ENCODE data around the gene FHDC1.

Gene FHDC1

DNA sequence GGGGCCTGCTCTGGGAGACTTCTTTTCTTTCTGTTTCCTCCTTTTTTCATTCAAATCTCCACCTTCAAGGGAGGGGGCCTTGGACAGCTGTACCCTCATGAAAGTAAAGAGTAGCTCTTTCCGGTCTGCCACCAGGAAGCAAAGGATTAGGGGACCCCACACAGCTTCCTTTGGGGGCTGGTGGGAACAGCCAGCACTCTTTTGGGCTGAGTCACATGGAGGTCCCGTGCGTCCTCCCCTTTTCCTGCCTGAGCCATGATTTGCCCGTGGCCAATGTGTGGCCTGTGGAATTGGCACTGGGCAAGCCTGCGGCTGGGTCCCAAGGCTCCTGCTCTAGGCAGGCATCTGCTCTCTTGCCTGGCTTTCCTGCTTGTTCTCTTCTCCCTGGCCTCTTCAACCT lies 65.5 kb downstream of the FHDC1 start:
- FAIRE-seq (no peak), DNase-seq (ENCODE audit: insufficient read length) (no peak)
- TF ChIP-seq TAF1 (IDR thresholded peaks at IDR 0.05; ENCODE audit: borderline replicate concordance, low read depth, low read length) (no peak), POLR2A (IDR thresholded peaks at IDR 0.05; ENCODE audit: low read depth, low read length) (no peak), POLR2AphosphoS5 (IDR thresholded peaks at IDR 0.05; ENCODE audit: low read depth, low read length) (no peak)

- TF ChIP-seq TAF1 (IDR thresholded peaks at IDR 0.05; ENCODE audit: borderline replicate concordance, low read depth, low read length) (no peak), POLR2AphosphoS5 (IDR thresholded peaks at IDR 0.05; ENCODE audit: low read depth, low read length) (no peak), POLR2A (IDR thresholded peaks at IDR 0.05; ENCODE audit: low read depth, low read length) (no peak)
- FAIRE-seq (no peak), DNase-seq (ENCODE audit: insufficient read length) (no peak)
Measured at GRCh38 chr4:153002110-153002509, 66.0 kb downstream of the FHDC1 start.

- FAIRE-seq (no peak), DNase-seq (ENCODE audit: insufficient read length) (no peak)
- TF ChIP-seq POLR2A (IDR thresholded peaks at IDR 0.05; ENCODE audit: low read depth, low read length) (no peak), TAF1 (IDR thresholded peaks at IDR 0.05; ENCODE audit: borderline replicate concordance, low read depth, low read length) (no peak), POLR2AphosphoS5 (IDR thresholded peaks at IDR 0.05; ENCODE audit: low read depth, low read length) (no peak)
Measured at GRCh38 chr4:153004081-153004850, 68.1 kb downstream of the FHDC1 start.

DNA sequence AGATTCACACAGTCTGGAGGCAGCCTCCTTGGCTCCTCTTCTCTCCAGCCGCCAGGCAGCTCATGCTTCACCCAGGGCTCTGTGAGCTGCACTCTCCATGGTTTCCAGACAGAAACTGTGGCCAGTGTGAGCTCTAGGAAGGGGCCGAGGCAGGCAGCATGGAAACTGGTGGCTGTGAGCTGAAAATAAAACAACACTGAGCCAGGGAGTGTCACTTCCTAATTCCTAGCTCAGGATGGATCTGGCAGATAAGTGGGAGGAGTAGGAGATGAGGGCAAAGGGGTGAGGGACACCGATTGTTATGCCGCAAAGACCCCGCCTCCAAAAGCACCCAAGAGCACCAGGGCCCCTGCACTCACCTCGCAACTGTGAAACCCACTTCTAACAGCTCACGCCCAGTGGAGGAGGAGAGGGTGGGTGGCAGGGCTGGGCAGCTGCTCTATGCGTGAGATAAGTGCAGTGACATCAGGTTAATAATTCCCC lies 69.8 kb downstream of the FHDC1 start:
- DNase-seq (ENCODE audit: insufficient read length), result no peak
- FAIRE-seq, result no peak
- TF ChIP-seq TAF1 (IDR thresholded peaks at IDR 0.05; ENCODE audit: borderline replicate concordance, low read depth, low read length) (no peak), POLR2A (IDR thresholded peaks at IDR 0.05; ENCODE audit: low read depth, low read length) (no peak), POLR2AphosphoS5 (IDR thresholded peaks at IDR 0.05; ENCODE audit: low read depth, low read length) (no peak)

DNA sequence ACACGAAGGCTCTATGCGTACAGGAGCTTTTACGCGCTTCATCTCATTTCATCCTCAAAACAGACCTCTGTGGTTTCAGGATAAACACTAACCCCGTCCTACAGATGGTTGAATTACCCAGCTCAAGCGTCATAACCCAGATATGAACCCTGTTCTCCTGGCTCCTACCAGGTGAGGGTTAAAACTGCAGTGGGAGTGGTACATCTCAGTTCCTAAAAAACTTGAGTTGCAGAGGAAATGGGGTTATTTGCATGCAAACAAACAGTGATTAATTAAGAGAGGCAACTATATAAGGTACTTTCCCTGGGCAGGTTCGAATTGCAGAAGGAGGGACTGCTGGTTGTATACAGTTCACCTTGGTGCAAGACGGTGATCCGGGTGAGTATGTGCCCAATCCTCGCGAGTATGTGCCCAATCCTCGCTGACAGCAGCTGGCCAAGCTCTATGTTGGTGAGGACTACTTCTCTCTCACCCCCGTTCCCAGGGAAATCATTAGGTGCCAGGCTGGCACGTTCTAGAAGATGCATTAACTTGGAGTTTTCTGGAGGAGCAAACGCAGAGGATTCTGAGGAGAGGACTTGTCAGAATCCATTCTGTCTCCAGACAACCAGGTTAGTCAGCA lies 72.6 kb downstream of the FHDC1 start:
- no peak for TF ChIP-seq TAF1 (IDR thresholded peaks at IDR 0.05; ENCODE audit: borderline replicate concordance, low read depth, low read length)
- TF ChIP-seq POLR2AphosphoS5 (IDR thresholded peaks at IDR 0.05; ENCODE audit: low read depth, low read length), result no peak
- TF ChIP-seq POLR2A (IDR thresholded peaks at IDR 0.05; ENCODE audit: low read depth, low read length), result no peak
- DNase-seq (ENCODE audit: insufficient read length) (no peak), FAIRE-seq (peak; percentile 68)

GRCh38 chr4:153010146-153010545 lies 74.0 kb downstream of the FHDC1 start:
- TF ChIP-seq POLR2A (IDR thresholded peaks at IDR 0.05; ENCODE audit: low read depth, low read length) (no peak), POLR2AphosphoS5 (IDR thresholded peaks at IDR 0.05; ENCODE audit: low read depth, low read length) (no peak), TAF1 (IDR thresholded peaks at IDR 0.05; ENCODE audit: borderline replicate concordance, low read depth, low read length) (no peak)
- DNase-seq (ENCODE audit: insufficient read length) (no peak), FAIRE-seq (no peak)

- TF ChIP-seq POLR2AphosphoS5 (IDR thresholded peaks at IDR 0.05; ENCODE audit: low read depth, low read length) (no peak), TAF1 (IDR thresholded peaks at IDR 0.05; ENCODE audit: borderline replicate concordance, low read depth, low read length) (no peak), POLR2A (IDR thresholded peaks at IDR 0.05; ENCODE audit: low read depth, low read length) (no peak)
- FAIRE-seq (no peak), DNase-seq (ENCODE audit: insufficient read length) (no peak)
Measured at GRCh38 chr4:153013202-153013977, 77.3 kb downstream of the FHDC1 start.

GRCh38 chr4:153014460-153014859 lies 78.3 kb downstream of the FHDC1 start:
- no peak for TF ChIP-seq POLR2A (IDR thresholded peaks at IDR 0.05; ENCODE audit: low read depth, low read length)
- TF ChIP-seq TAF1 (IDR thresholded peaks at IDR 0.05; ENCODE audit: borderline replicate concordance, low read depth, low read length), result no peak
- TF ChIP-seq POLR2AphosphoS5 (IDR thresholded peaks at IDR 0.05; ENCODE audit: low read depth, low read length), result no peak
- DNase-seq (ENCODE audit: insufficient read length), result no peak
- no peak for FAIRE-seq

DNA sequence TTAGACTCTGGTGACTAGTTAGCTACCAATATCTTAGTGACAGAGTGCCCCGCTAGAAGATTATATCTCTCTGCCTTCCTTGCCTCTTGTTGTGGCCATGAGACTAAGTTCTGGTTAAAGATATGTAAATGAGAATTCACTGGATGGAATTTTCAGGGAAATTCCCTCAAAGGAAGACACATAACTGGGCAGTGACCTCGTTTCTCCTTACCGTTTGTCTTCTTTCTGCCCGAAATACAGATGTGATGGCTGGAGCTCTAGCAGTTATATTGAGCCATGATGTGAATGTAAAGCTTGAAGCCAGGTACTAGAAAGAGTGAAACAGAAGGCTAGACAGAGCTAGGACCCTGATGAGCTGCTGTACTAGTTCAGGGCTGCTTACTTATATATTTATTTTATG lies 80.5 kb downstream of the FHDC1 start:
- DNase-seq (ENCODE audit: insufficient read length), result no peak
- FAIRE-seq, result no peak
- TF ChIP-seq POLR2A (IDR thresholded peaks at IDR 0.05; ENCODE audit: low read depth, low read length) (no peak), TAF1 (IDR thresholded peaks at IDR 0.05; ENCODE audit: borderline replicate concordance, low read depth, low read length) (no peak), POLR2AphosphoS5 (IDR thresholded peaks at IDR 0.05; ENCODE audit: low read depth, low read length) (no peak)

- DNase-seq (ENCODE audit: insufficient read length) (no peak), FAIRE-seq (no peak)
- TF ChIP-seq POLR2A (IDR thresholded peaks at IDR 0.05; ENCODE audit: low read depth, low read length) (no peak), POLR2AphosphoS5 (IDR thresholded peaks at IDR 0.05; ENCODE audit: low read depth, low read length) (no peak), TAF1 (IDR thresholded peaks at IDR 0.05; ENCODE audit: borderline replicate concordance, low read depth, low read length) (no peak)
Measured at GRCh38 chr4:153018031-153018430, 81.9 kb downstream of the FHDC1 start.

DNA sequence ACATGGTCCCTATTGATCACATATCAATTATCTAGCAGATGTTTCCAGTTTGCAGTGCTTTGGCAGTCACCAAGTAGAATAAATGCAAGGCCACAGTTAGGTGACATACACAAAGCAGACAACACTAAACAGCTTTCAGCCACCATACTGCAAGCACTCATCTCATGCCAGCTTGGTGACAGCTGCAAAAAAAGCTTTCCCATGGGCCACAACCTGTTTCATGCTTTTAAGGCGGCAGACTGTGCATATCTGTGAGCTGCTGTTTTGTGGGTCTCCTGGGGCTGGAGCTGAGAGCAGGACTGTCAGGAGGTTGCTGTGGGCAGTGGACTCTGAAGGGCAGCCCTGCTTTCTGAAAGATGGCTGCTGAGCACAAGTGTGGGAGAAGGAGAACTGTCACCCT lies 82.6 kb downstream of the FHDC1 start:
- TF ChIP-seq TAF1 (IDR thresholded peaks at IDR 0.05; ENCODE audit: borderline replicate concordance, low read depth, low read length), result no peak
- TF ChIP-seq POLR2A (IDR thresholded peaks at IDR 0.05; ENCODE audit: low read depth, low read length), result no peak
- TF ChIP-seq POLR2AphosphoS5 (IDR thresholded peaks at IDR 0.05; ENCODE audit: low read depth, low read length), result no peak
- FAIRE-seq (no peak), DNase-seq (ENCODE audit: insufficient read length) (no peak)
